Neural progenitor cell (in vitro differentiated cells): Measurements from ENCODE around the gene FAM110A. TPM values are rescaled to one million over a fixed set of nuclear protein-coding genes. Genes with fewer than 3 reads are reported as not detected.

Experiments
- DNase-seq: peaks from one replicate; pipeline ENCODE4 v3.0.0-alpha.2; 2016; ENCODE audit warnings: low spot score
- H2AFZ ChIP-seq: fragments of 200-600 bp; sonication (generic); replicated peaks from 2 replicates; pipeline ENCODE4 v1.6.1; 2016; ENCODE audit warnings: antibody characterized with exemption
- H3F3A ChIP-seq: fragments of 200-600 bp; sonication (generic); 2 replicates; pipeline ENCODE4 v1.6.1; 2016; ENCODE audit warnings: antibody characterized with exemption, low read depth
- H3K27ac ChIP-seq: fragments of 200-600 bp; sonication (generic); 2 replicates; pipeline ENCODE4 v1.5.1; 2016; ENCODE audit warnings: mild to moderate bottlenecking
- H3K27me3 ChIP-seq: fragments of 200-600 bp; sonication (generic); 2 replicates; pipeline ENCODE4 v1.6.1; 2016; ENCODE audit warnings: mild to moderate bottlenecking, moderate library complexity
- H3K36me3 ChIP-seq: fragments of 200-600 bp; sonication (generic); 2 replicates; pipeline ENCODE4 v1.5.1; 2016
- H3K4me1 ChIP-seq: fragments of 200-600 bp; sonication (generic); 2 replicates; pipeline ENCODE4 v1.6.1; 2016; ENCODE audit warnings: mixed run types
- H3K4me2 ChIP-seq: fragments of 200-600 bp; sonication (generic); 2 replicates; pipeline ENCODE4 v1.6.1; 2016
- H3K4me3 ChIP-seq: fragments of 200-600 bp; sonication (generic); 2 replicates; pipeline ENCODE4 v1.5.1; 2016
- H3K79me2 ChIP-seq: fragments of 200-600 bp; sonication (generic); 2 replicates; pipeline ENCODE4 v1.6.1; 2016; ENCODE audit warnings: low read depth
- H3K9ac ChIP-seq: fragments of 200-600 bp; sonication (generic); 2 replicates; pipeline ENCODE4 v1.6.1; 2016
- H3K9me3 ChIP-seq: fragments of 200-600 bp; sonication (generic); 2 replicates; pipeline ENCODE4 v1.5.1; 2016; ENCODE audit warnings: low read depth
- H4K20me1 ChIP-seq: fragments of 200-600 bp; sonication (generic); 2 replicates; pipeline ENCODE4 v1.6.1; 2016; ENCODE audit warnings: low read depth
- H3K27ac Mint-ChIP-seq: 3 replicates; pipeline ENCODE4 v1.8.0; 2021; ENCODE audit warnings: mixed read lengths
- H3K27me3 Mint-ChIP-seq: 2 replicates; pipeline ENCODE4 v1.8.0; 2022; ENCODE audit warnings: low read depth, mild to moderate bottlenecking, inconsistent platforms, moderate library complexity, mixed read lengths; ENCODE audit not compliant: insufficient read depth
- H3K36me3 Mint-ChIP-seq: 3 replicates; pipeline ENCODE4 v1.8.0; 2021; ENCODE audit warnings: mixed read lengths
- H3K4me1 Mint-ChIP-seq: 3 replicates; pipeline ENCODE4 v1.8.0; 2021; ENCODE audit warnings: mixed read lengths
- H3K4me3 Mint-ChIP-seq: 3 replicates; pipeline ENCODE4 v1.8.0; 2021; ENCODE audit warnings: mild to moderate bottlenecking, moderate library complexity, mixed read lengths
- H3K9me3 Mint-ChIP-seq: 3 replicates; pipeline ENCODE4 v1.8.0; 2020; ENCODE audit warnings: mixed read lengths
- EZH2 ChIP-seq: fragments of 200-600 bp; sonication (generic); IDR thresholded peaks from 2 replicates; pipeline ENCODE4 v1.6.1; 2017; ENCODE audit warnings: antibody characterized with exemption, mild to moderate bottlenecking, moderate library complexity
- EZH2phosphoT487 ChIP-seq: fragments of 200-600 bp; sonication (generic); IDR thresholded peaks from 2 replicates; pipeline ENCODE4 v1.6.1; 2017; ENCODE audit warnings: antibody characterized with exemption
- total RNA-seq: library from RNA; depleted of rRNA; stranded (reverse); fragments of >200 nt; gene quantifications from 2 replicates; pipeline ENCODE4 v1.2.3, GENCODE V29; 2015; ENCODE audit warnings: low replicate concordance
- TF ChIP-seq, protein P1 (sequence below): fragments of 200-600 bp; sonication (generic); IDR thresholded peaks from 2 replicates; pipeline ENCODE4 v1.5.1; 2017; ENCODE audit warnings: antibody characterized with exemption, mild to moderate bottlenecking

Gene FAM110A
- total RNA-seq, 1 donor from 2014 or later: 2.9 TPM

DNA sequence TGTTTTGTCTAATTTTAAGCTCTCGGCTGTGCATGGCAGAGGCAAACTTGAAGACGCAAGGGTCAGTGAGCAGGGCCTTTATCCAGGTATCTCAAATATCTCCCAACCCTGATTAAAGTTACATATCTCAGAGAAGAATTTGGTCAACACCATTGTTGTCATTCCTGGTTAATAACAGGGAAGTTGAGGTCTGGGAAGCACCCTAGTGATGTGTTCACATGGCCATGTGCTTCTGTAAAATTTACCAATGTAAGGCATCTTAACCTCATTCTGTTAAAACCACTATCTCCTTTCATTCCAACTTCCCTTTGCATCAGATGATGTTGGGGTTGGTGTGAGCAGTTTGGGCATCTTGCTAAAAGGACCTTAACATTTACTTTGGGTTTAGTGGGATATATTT lies 4.0 kb upstream of the FAM110A start:
- Histone ChIP-seq H3K9ac (no peak overlapping the region), H3K36me3 (no peaks in the 10 kb centered on the region), H3K4me3 (no peak overlapping the region), H3K79me2 (no peaks in the 10 kb centered on the region), H3K9me3 (no peaks in the 10 kb centered on the region), H3K27me3 (peaks cover 5% of the 10 kb centered on the region), H2AFZ (no peak overlapping the region), H3K4me1 (peaks cover 6% of the 10 kb centered on the region), H3F3A (peaks cover 3% of the 10 kb centered on the region), H3K4me2 (no peak overlapping the region), H4K20me1 (no peaks in the 10 kb centered on the region), H3K27ac (no peak overlapping the region)
- H3K4me3 Mint-ChIP-seq: no peak overlapping the region
- H3K27ac Mint-ChIP-seq: no peak overlapping the region
- no peak for DNase-seq
- H3K27me3 Mint-ChIP-seq: peaks cover 7% of the 10 kb centered on the region
- H3K36me3 Mint-ChIP-seq: no peaks in the 10 kb centered on the region
- no peak for TF ChIP-seq EZH2phosphoT487
- TF ChIP-seq, protein P1, sequence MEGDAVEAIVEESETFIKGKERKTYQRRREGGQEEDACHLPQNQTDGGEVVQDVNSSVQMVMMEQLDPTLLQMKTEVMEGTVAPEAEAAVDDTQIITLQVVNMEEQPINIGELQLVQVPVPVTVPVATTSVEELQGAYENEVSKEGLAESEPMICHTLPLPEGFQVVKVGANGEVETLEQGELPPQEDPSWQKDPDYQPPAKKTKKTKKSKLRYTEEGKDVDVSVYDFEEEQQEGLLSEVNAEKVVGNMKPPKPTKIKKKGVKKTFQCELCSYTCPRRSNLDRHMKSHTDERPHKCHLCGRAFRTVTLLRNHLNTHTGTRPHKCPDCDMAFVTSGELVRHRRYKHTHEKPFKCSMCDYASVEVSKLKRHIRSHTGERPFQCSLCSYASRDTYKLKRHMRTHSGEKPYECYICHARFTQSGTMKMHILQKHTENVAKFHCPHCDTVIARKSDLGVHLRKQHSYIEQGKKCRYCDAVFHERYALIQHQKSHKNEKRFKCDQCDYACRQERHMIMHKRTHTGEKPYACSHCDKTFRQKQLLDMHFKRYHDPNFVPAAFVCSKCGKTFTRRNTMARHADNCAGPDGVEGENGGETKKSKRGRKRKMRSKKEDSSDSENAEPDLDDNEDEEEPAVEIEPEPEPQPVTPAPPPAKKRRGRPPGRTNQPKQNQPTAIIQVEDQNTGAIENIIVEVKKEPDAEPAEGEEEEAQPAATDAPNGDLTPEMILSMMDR: no peak
- TF ChIP-seq EZH2: no peak
- peaks cover 9% of the 10 kb centered on the region for H3K4me1 Mint-ChIP-seq
- H3K9me3 Mint-ChIP-seq: no peaks in the 10 kb centered on the region

DNA sequence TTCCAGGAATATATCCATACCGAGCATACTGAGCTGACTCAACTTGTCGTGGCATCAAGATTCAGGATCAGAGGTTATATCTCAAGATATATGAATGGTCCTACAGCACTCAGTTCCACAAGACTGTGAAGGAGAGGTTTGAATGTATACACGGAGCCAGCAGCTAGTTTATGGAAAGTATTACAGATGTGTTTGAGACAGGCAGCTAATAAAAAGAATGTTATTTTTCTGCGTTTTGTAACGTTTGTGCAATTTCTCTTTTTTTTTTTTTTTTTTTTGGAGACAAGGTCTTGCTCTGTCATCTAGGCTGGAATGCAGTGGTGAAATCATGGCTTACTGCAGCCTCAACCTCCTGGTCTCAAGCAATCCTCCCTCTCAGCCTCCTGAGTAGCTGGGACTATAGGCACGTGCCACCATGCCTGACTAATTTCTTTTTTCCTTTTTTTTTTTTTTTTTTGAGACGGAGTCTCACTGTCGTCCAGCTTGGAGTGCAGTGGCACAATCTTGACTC lies 3.4 kb upstream of the FAM110A start:
- TF ChIP-seq, protein P1: no peak
- TF ChIP-seq EZH2 (no peak), EZH2phosphoT487 (no peak)
- no peak for DNase-seq
- no peaks in the 10 kb centered on the region for H4K20me1 ChIP-seq
- no peak overlapping the region for H3K4me3 ChIP-seq
- H3K27me3 ChIP-seq: peaks cover 10% of the 10 kb centered on the region
- peaks cover 11% of the 10 kb centered on the region for H3K27me3 Mint-ChIP-seq
- no peaks in the 10 kb centered on the region for H3K36me3 ChIP-seq
- H3K9me3 Mint-ChIP-seq: no peaks in the 10 kb centered on the region
- H3F3A ChIP-seq: peaks cover 6% of the 10 kb centered on the region
- H3K4me3 Mint-ChIP-seq: no peak overlapping the region
- no peaks in the 10 kb centered on the region for H3K9me3 ChIP-seq
- peaks cover 13% of the 10 kb centered on the region for H3K4me1 Mint-ChIP-seq
- no peak overlapping the region for H2AFZ ChIP-seq
- no peaks in the 10 kb centered on the region for H3K79me2 ChIP-seq
- no peaks in the 10 kb centered on the region for H3K36me3 Mint-ChIP-seq
- no peak overlapping the region for H3K27ac Mint-ChIP-seq
- H3K4me1 ChIP-seq: peaks cover 9% of the 10 kb centered on the region
- H3K4me2 ChIP-seq: no peak overlapping the region
- H3K9ac ChIP-seq: no peak overlapping the region
- H3K27ac ChIP-seq: no peak overlapping the region

DNA sequence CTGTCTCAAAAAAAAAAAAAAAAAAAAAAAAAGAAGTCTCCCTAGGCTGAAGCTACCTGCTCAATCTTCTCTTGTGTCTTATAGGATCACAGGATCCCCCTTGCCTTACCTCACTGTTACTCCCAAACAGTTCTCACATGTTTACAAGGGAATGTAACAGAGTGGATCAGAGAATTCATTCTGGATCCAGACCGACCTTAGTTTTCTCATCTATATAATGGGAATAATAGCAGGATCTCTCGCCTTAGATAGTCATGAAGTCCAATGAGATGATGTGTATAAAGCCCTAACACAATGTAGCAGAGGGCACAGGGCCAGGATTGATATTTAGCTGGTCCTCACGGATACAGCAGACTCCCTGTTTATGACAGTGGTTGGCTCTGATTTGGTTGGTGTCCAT lies 2.3 kb upstream of the FAM110A start:
- DNase-seq: no peak
- H3K9me3 ChIP-seq: no peaks in the 10 kb centered on the region
- peaks cover 6% of the 10 kb centered on the region for H3F3A ChIP-seq
- Mint-ChIP-seq H3K27ac (no peak overlapping the region), H3K36me3 (no peaks in the 10 kb centered on the region), H3K4me1 (peaks cover 19% of the 10 kb centered on the region), H3K9me3 (no peaks in the 10 kb centered on the region), H3K4me3 (no peak overlapping the region), H3K27me3 (peaks cover 13% of the 10 kb centered on the region)
- no peak overlapping the region for H3K27ac ChIP-seq
- no peaks in the 10 kb centered on the region for H3K79me2 ChIP-seq
- H3K4me1 ChIP-seq: peaks cover 9% of the 10 kb centered on the region
- H2AFZ ChIP-seq: no peak overlapping the region
- peaks cover 11% of the 10 kb centered on the region for H3K27me3 ChIP-seq
- TF ChIP-seq EZH2phosphoT487: no peak
- TF ChIP-seq EZH2: no peak
- TF ChIP-seq, protein P1: no peak
- no peak overlapping the region for H3K4me3 ChIP-seq
- H4K20me1 ChIP-seq: no peaks in the 10 kb centered on the region
- H3K36me3 ChIP-seq: no peaks in the 10 kb centered on the region
- H3K4me2 ChIP-seq: no peak overlapping the region
- H3K9ac ChIP-seq: no peak overlapping the region
